Kidney (tissue), 14 donors: ENCODE measurements around the gene NISCH. TPM values are rescaled to one million over a fixed set of nuclear protein-coding genes. Genes with fewer than 3 reads are reported as not detected.
A peak's percentile ranks its signal among the peaks of the same experiment; 100 is the strongest.

ENCODE experiments used
- DNase-seq, 5 donors: peaks; one replicate each; pipeline ENCODE4 v3.0.0-alpha.2; 2013 to 2020
- FAIRE-seq: peaks from 2 replicates; lab custom pipeline; 2012; peaks lifted over from hg19 to GRCh38; lab: Jason Lieb, UNC
- H3K27ac ChIP-seq, 2 donors: one replicate each; pipeline ENCODE4 v1.7.0; 2013; ENCODE audit warnings: low read depth in 2 of 2, low read length in 2 of 2, inconsistent platforms in 1 of 2
- H3K27me3 ChIP-seq: one replicate; pipeline ENCODE4 v1.7.1; 2013; ENCODE audit warnings: low read length, inconsistent platforms; ENCODE audit not compliant: control insufficient read depth, insufficient read depth
- H3K36me3 ChIP-seq, 3 donors: one replicate each; pipeline versions ENCODE4 v1.7.0 to v1.7.1; 2013; ENCODE audit warnings: low read length in 3 of 3, control low read depth in 1 of 3, inconsistent platforms in 1 of 3; ENCODE audit not compliant: insufficient read depth in 3 of 3, control insufficient read depth in 2 of 3
- H3K4me1 ChIP-seq, 3 donors: one replicate each; pipeline versions ENCODE4 v1.7.0 to v1.7.1; 2013; ENCODE audit warnings: low read length in 3 of 3, inconsistent platforms in 1 of 3, low read depth in 1 of 3; ENCODE audit not compliant: control insufficient read depth in 2 of 3, insufficient read depth in 2 of 3
- H3K4me3 ChIP-seq, 3 donors: one replicate each; pipeline versions ENCODE4 v1.7.0 to v1.8.1; 2013; ENCODE audit warnings: low read length in 3 of 3, control low read depth in 1 of 3, inconsistent platforms in 1 of 3
- H3K9ac ChIP-seq, 3 donors: one replicate each; pipeline versions ENCODE4 v1.7.0 to v1.7.1; 2013; ENCODE audit warnings: low read length in 3 of 3, control low read depth in 1 of 3, inconsistent platforms in 1 of 3
- H3K9me3 ChIP-seq, 3 donors: one replicate each; pipeline versions ENCODE4 v1.7.0 to v1.7.1; 2013; ENCODE audit warnings: low read length in 3 of 3, control low read depth in 1 of 3, inconsistent platforms in 1 of 3; ENCODE audit not compliant: control insufficient read depth in 2 of 3, insufficient read depth in 1 of 3
- CTCF ChIP-seq: IDR thresholded peaks from 3 replicates; pipeline ENCODE4 v1.5.1; 2012; ENCODE audit warnings: mild to moderate bottlenecking, moderate library complexity, borderline replicate concordance; ENCODE audit not compliant: insufficient read depth; ENCODE audit errors: extremely low read depth
- intact Hi-C: fragments of 100-400 bp; cut with DNase I; formaldehyde crosslinking; loops from one replicate; pipeline ENCODE4 v1.11.1; 2022
- polyA plus RNA-seq: library from polyadenylated mRNA; stranded (reverse); fragments of 350-450 nt; fragmentation: Illumina TruSeq; extraction: RNeasy Lipid Tissue Mini Kit (QIAGEN cat#74804); gene quantifications from one replicate; pipeline ENCODE4 v1.2.3, GENCODE V29; 2014; ENCODE audit warnings: low read depth, low replicate concordance; ENCODE audit not compliant: insufficient read depth
- total RNA-seq: library from RNA; stranded (reverse); fragmentation: NEBNext Ultra II Directional; extraction: Animal tissue kit (Norgen Biotek cat#: 25700); gene quantifications from one replicate; pipeline ENCODE4 v1.2.1, GENCODE V29; 2021
- donor health status: control.
- donor health status: control.
- donor health status: control.
- donor health status: control.
- donor health status: control.
- donor health status: DM: yes; HTN: yes; CAD: no.
- donor health status: Normal renal cell carcinoma (clear cell type).

The NISCH gene
- total and polyA plus RNA-seq, 2 donors from 2014 or later, result 36.1 to 98.7 TPM

GRCh38 chr3:52415800-52416199, 39.6 kb upstream of the NISCH start:
- Histone ChIP-seq H3K9ac (no peak overlapping the region), H3K27me3 (no peaks in the 10 kb centered on the region), H3K27ac (no peak overlapping the region), H3K4me3 (no peak overlapping the region), H3K36me3 (peaks cover 0 to 6% (median 4%) of the 10 kb centered on the region in 3 donors), H3K9me3 (no peaks in the 10 kb centered on the region), H3K4me1 (peaks cover 0 to 20% (median 0%) of the 10 kb centered on the region in 3 donors)
- FAIRE-seq (no peak), DNase-seq (no peak)
- intact Hi-C loops, result no loop called here
- TF ChIP-seq CTCF, result no peak

GRCh38 chr3:52420388-52420787, 35.0 kb upstream of the NISCH start:
- peaks cover 0 to 6% (median 0%) of the 10 kb centered on the region in 3 donors for H3K36me3 ChIP-seq
- no peak overlapping the region for H3K9ac ChIP-seq
- H3K4me3 ChIP-seq, result no peak overlapping the region
- H3K4me1 ChIP-seq, result no peaks in the 10 kb centered on the region
- H3K9me3 ChIP-seq, result no peaks in the 10 kb centered on the region
- no peaks in the 10 kb centered on the region for H3K27me3 ChIP-seq
- H3K27ac ChIP-seq, result no peak overlapping the region
- FAIRE-seq (no peak), DNase-seq (no peak)
- intact Hi-C loops, result no loop called here
- no peak for TF ChIP-seq CTCF

DNA sequence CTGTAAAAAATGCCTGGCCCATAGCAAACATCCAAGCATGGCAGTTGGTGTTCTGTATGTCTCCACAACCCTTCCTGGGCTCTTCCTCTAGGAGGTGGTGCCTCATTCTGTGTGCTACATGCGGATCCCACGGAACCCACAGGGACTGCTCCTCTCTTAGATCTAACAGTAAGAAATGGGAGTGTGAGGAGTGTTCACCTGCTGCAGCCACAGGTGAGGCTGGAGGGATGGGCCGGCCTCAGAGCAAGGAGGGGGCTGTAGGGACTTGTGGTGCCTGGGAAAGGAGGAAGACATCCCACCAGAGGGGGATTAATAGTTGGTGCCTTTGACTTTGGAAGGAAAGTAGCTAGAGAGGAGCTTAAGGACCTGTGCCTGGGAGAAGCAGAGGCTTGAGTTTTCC, 32.7 kb upstream of the NISCH start:
- no peaks in the 10 kb centered on the region for H3K9me3 ChIP-seq
- FAIRE-seq, result no peak
- H3K9ac ChIP-seq, result no peak overlapping the region
- no peaks in the 10 kb centered on the region for H3K4me1 ChIP-seq
- DNase-seq, result peak in 1 of 5 donors; percentile 35
- no peaks in the 10 kb centered on the region for H3K27me3 ChIP-seq
- intact Hi-C loops, result no loop called here
- no peak overlapping the region for H3K4me3 ChIP-seq
- H3K36me3 ChIP-seq, result peaks cover 0 to 3% (median 0%) of the 10 kb centered on the region in 3 donors
- H3K27ac ChIP-seq, result no peak overlapping the region
- no peak for TF ChIP-seq CTCF

- Histone ChIP-seq H3K27ac (no peak overlapping the region), H3K36me3 (peaks cover 0 to 3% (median 0%) of the 10 kb centered on the region in 3 donors), H3K4me1 (no peaks in the 10 kb centered on the region), H3K4me3 (no peak overlapping the region), H3K9ac (no peak overlapping the region), H3K27me3 (no peaks in the 10 kb centered on the region), H3K9me3 (no peaks in the 10 kb centered on the region)
- DNase-seq, result no peak
- intact Hi-C loops, result no loop called here
- TF ChIP-seq CTCF, result no peak
- no peak for FAIRE-seq
Observed at GRCh38 chr3:52423173-52423572, 32.2 kb upstream of the NISCH start.
